Adrenal gland (tissue), 5 donors: ENCODE data around the gene CEP41.

Source experiments
- POLR2A ChIP-seq, 2 donors: fragments of 450-650 bp; IDR thresholded peaks; one replicate each; pipeline ENCODE4 v1.6.1; 2017; ENCODE audit warnings: antibody characterized with exemption in 2 of 2, mild to moderate bottlenecking in 2 of 2, moderate library complexity in 1 of 2
- TF ChIP-seq, protein P1 (sequence below), 6 experiments: fragments of 450-650 bp in 4 of 6; fragments of 200-600 bp in 2 of 6; sonication (generic) in 1 of 6; IDR thresholded peaks; 1 replicate in 5 of 6; 2 replicates in 1 of 6; pipeline versions ENCODE4 v1.5.1 to v1.8.0; 2016 to 2021; ENCODE audit warnings: antibody characterized with exemption in 6 of 6, mild to moderate bottlenecking in 2 of 6, moderate library complexity in 1 of 6
- donor health status: DM: no; HTN: no; CAD: no.

GRCh38 chr7:130345725-130346124, 95.1 kb downstream of the CEP41 start:
- TF ChIP-seq, protein P1, sequence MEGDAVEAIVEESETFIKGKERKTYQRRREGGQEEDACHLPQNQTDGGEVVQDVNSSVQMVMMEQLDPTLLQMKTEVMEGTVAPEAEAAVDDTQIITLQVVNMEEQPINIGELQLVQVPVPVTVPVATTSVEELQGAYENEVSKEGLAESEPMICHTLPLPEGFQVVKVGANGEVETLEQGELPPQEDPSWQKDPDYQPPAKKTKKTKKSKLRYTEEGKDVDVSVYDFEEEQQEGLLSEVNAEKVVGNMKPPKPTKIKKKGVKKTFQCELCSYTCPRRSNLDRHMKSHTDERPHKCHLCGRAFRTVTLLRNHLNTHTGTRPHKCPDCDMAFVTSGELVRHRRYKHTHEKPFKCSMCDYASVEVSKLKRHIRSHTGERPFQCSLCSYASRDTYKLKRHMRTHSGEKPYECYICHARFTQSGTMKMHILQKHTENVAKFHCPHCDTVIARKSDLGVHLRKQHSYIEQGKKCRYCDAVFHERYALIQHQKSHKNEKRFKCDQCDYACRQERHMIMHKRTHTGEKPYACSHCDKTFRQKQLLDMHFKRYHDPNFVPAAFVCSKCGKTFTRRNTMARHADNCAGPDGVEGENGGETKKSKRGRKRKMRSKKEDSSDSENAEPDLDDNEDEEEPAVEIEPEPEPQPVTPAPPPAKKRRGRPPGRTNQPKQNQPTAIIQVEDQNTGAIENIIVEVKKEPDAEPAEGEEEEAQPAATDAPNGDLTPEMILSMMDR (IDR thresholded peaks at IDR 0.05) = no peak
- TF ChIP-seq POLR2A (IDR thresholded peaks at IDR 0.05) = no peak
